Gastrocnemius medialis (tissue), 4 donors: ENCODE results near the gene PRDX6.

Experiments used
- POLR2A ChIP-seq, 2 donors: fragments of 450-650 bp; IDR thresholded peaks; one replicate each; pipeline ENCODE4 v1.6.1; 2017; ENCODE audit warnings: antibody characterized with exemption in 2 of 2, mild to moderate bottlenecking in 2 of 2, moderate library complexity in 2 of 2
- TF ChIP-seq, protein P1 (sequence below), 5 experiments: fragments of 450-650 bp in 3 of 5; fragments of 200-600 bp in 2 of 5; sonication (generic) in 2 of 5; IDR thresholded peaks in 4 of 5; conservative IDR thresholded peaks in 1 of 5; 1 replicate in 4 of 5; 2 replicates in 1 of 5; pipeline ENCODE4 v1.5.1; 2016 to 2019; ENCODE audit warnings: antibody characterized with exemption in 5 of 5, mild to moderate bottlenecking in 3 of 5, moderate library complexity in 3 of 5

DNA sequence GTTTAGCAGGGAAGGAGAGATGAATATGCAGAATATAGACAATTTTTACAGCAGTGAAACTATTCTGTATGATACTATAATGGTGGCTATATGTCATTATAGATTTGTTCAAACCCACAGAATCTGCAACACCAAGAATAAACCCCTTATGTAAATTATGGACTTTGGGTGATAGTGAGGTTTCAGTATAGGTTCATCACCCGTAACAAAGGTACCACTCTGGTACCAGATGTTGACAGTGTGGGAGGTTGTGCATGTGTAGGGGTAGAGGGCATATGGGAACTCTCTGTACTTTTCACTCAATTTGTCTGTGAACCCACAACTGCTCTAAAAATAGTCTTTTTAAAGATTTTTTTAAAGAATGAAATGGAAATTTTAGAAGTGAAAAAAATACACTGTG is 29.9 kb upstream of the PRDX6 start:
- TF ChIP-seq, protein P1, sequence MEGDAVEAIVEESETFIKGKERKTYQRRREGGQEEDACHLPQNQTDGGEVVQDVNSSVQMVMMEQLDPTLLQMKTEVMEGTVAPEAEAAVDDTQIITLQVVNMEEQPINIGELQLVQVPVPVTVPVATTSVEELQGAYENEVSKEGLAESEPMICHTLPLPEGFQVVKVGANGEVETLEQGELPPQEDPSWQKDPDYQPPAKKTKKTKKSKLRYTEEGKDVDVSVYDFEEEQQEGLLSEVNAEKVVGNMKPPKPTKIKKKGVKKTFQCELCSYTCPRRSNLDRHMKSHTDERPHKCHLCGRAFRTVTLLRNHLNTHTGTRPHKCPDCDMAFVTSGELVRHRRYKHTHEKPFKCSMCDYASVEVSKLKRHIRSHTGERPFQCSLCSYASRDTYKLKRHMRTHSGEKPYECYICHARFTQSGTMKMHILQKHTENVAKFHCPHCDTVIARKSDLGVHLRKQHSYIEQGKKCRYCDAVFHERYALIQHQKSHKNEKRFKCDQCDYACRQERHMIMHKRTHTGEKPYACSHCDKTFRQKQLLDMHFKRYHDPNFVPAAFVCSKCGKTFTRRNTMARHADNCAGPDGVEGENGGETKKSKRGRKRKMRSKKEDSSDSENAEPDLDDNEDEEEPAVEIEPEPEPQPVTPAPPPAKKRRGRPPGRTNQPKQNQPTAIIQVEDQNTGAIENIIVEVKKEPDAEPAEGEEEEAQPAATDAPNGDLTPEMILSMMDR (IDR thresholded peaks at IDR 0.05 in 4 of 5, conservative IDR thresholded peaks at IDR 0.05 in 1 of 5), result no peak
- no peak for TF ChIP-seq POLR2A (IDR thresholded peaks at IDR 0.05)
